GM11168 (cell line): ENCODE results near the gene LIPC.

ENCODE experiments used
- in situ Hi-C: fragments of 300-500 bp; cut with MboI; formaldehyde crosslinking; loops from one replicate; pipeline ENCODE4 v1.12.0; 2022; ENCODE audit warnings: low sequenced_read_pairs; ENCODE audit not compliant: unreplicated experiment

LIPC gene

GRCh38 chr15:58451826-58452225, 20.0 kb downstream of the LIPC start:
- in situ Hi-C loops = no loop called here

GRCh38 chr15:58452775-58453174, 21.0 kb downstream of the LIPC start:
- in situ Hi-C loops = no loop called here

GRCh38 chr15:58453931-58454793, 22.4 kb downstream of the LIPC start:
- in situ Hi-C loops = no loop called here

GRCh38 chr15:58454950-58455401, 23.2 kb downstream of the LIPC start:
- in situ Hi-C loops = no loop called here

GRCh38 chr15:58457466-58457965, 25.7 kb downstream of the LIPC start:
- in situ Hi-C loops = no loop called here

- in situ Hi-C loops = no loop called here
Measured at GRCh38 chr15:58458076-58458475, 26.3 kb downstream of the LIPC start.

- in situ Hi-C loops = no loop called here
Measured at GRCh38 chr15:58459045-58459444, 27.3 kb downstream of the LIPC start.

GRCh38 chr15:58459560-58459959, 27.8 kb downstream of the LIPC start:
- in situ Hi-C loops = no loop called here

- in situ Hi-C loops = no loop called here
Measured at GRCh38 chr15:58460116-58460790, 28.5 kb downstream of the LIPC start.

- in situ Hi-C loops = no loop called here
Measured at GRCh38 chr15:58460872-58461271, 29.1 kb downstream of the LIPC start.

GRCh38 chr15:58462547-58462946, 30.8 kb downstream of the LIPC start:
- in situ Hi-C loops = no loop called here

- in situ Hi-C loops = no loop called here
Measured at GRCh38 chr15:58462973-58463663, 31.3 kb downstream of the LIPC start.

GRCh38 chr15:58463815-58464650, 32.2 kb downstream of the LIPC start:
- in situ Hi-C loops = no loop called here

- in situ Hi-C loops = no loop called here
Measured at GRCh38 chr15:58465070-58465469, 33.3 kb downstream of the LIPC start.

GRCh38 chr15:58465866-58466517, 34.2 kb downstream of the LIPC start:
- in situ Hi-C loops = no loop called here

- in situ Hi-C loops = no loop called here
Measured at GRCh38 chr15:58466566-58466965, 34.8 kb downstream of the LIPC start.

GRCh38 chr15:58467121-58467721, 35.4 kb downstream of the LIPC start:
- in situ Hi-C loops = no loop called here

- in situ Hi-C loops = no loop called here
Measured at GRCh38 chr15:58467722-58468423, 36.1 kb downstream of the LIPC start.
